GM13977 (cell line): ENCODE results near the gene TRIO.

Source experiments
- DNase-seq: peaks from one replicate; pipeline ENCODE4 v3.0.0; 2012; ENCODE audit warnings: low spot score
- CTCF ChIP-seq: IDR thresholded peaks from 2 replicates; pipeline ENCODE4 v1.5.1; 2012; ENCODE audit warnings: mild to moderate bottlenecking, control low read depth; ENCODE audit not compliant: insufficient read depth; ENCODE audit errors: extremely low read depth, missing control alignments
- in situ Hi-C: fragments of 300-500 bp; cut with MboI; formaldehyde crosslinking; loops from one replicate; pipeline ENCODE4 v1.12.0; 2022; ENCODE audit warnings: low sequenced_read_pairs, low pct_unique_long_range_greater_than_20kb, mixed read lengths, inconsistent platforms; ENCODE audit not compliant: unreplicated experiment

TRIO gene

DNA sequence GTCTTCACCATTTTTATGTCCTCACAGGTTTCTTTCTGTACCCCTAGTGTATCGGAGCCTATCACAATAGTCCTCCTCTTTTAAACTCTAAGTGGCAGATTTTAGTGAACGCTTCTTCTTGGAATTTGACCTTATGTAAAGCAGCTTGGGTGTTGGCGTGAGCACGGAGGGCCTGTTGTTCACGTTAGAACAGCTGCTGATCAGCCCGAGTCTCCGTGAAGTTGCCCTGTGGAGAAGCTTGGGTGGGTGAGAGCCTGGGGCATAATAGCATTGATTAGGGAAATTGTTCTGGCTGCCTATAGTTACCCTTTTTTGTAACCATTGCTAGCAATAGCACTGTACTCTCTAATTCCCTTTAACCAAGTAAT, 271.5 kb downstream of the TRIO start:
- in situ Hi-C loops: no loop called here
- no peak for TF ChIP-seq CTCF
- DNase-seq: no peak

GRCh38 chr5:14415024-14415697, 272.0 kb downstream of the TRIO start:
- peak; percentile 71 for DNase-seq
- in situ Hi-C loops: no loop called here
- TF ChIP-seq CTCF: no peak

DNA sequence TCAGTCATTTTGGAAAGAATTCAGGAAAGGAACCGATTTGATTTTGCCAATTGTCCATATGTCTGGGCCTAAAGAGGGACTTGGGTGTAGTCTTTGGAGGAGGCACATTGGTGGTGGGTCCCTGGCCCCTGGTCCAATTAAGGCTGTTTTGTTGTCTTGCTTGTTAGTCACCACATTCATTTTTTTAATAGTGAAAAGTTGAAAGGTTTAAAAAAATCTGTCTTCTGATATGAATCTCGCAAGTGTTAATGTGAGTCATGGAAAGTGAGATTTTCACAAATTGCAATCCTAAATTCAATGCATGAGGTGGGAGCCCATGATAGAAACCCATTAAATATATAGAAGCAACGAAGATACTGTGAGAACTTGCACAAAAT, 272.5 kb downstream of the TRIO start:
- peak; percentile 38 for DNase-seq
- TF ChIP-seq CTCF: no peak
- in situ Hi-C loops: no loop called here

- no peak for DNase-seq
- in situ Hi-C loops: no loop called here
- TF ChIP-seq CTCF: no peak
These were observed 273.6 kb downstream of the TRIO start for GRCh38 chr5:14416621-14417275.

DNA sequence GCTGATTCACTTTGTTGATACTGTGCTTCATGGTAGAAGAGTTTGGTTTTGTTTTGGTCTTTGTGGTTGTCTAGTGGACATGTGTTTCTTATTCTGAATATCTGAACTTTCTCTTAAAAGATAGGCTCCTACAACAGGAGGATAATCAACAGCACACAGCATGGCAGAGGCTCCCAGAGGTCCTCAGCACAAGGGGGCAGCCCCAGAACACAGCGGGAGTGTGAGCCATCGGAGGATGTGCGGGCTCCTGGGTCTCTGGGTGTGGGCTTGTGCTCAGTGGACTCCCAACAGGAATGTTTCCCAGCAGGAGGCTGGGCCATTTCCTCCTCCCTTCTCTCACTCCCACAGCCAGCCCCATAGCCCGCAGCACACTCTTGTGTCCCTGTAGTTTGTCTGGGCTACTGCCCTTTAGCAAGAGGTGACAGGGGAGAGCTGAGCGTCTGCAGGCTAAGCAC, 274.2 kb downstream of the TRIO start:
- peak; percentile 34 for DNase-seq
- no peak for TF ChIP-seq CTCF
- in situ Hi-C loops: no loop called here

GRCh38 chr5:14417792-14418765, 274.9 kb downstream of the TRIO start:
- in situ Hi-C loops: no loop called here
- no peak for TF ChIP-seq CTCF
- DNase-seq: no peak
